MM.1S (cell line): ENCODE data around the gene BANP.
"Not testable (repeated sequence)": the region's sequence is repeated elsewhere in the genome, so short reads cannot be mapped to it uniquely, and the experiment has no call there.

ENCODE experiments used
- DNase-seq: peaks from one replicate; pipeline ENCODE4 v3.0.0-alpha.2; 2015
- H2AFZ ChIP-seq: fragments of 300-600 bp; sonication (generic); 2 replicates; pipeline ENCODE4 v1.6.0; 2016; ENCODE audit warnings: antibody characterized with exemption, low read length
- H3F3A ChIP-seq: fragments of 300-600 bp; sonication (generic); 2 replicates; pipeline ENCODE4 v1.6.1; 2016; ENCODE audit warnings: mild to moderate bottlenecking, antibody characterized with exemption, low read length, moderate library complexity, mixed read lengths; ENCODE audit not compliant: insufficient read depth
- H3K27ac ChIP-seq: fragments of 300-600 bp; sonication (generic); 2 replicates; pipeline ENCODE4 v1.5.1; 2016; ENCODE audit warnings: mild to moderate bottlenecking, low read length
- H3K27me3 ChIP-seq: fragments of 300-600 bp; sonication (generic); replicated peaks from 2 replicates; pipeline ENCODE4 v1.6.0; 2016; ENCODE audit warnings: low read length; ENCODE audit not compliant: insufficient read depth
- H3K36me3 ChIP-seq: fragments of 300-600 bp; sonication (generic); replicated peaks from 2 replicates; pipeline ENCODE4 v1.6.1; 2016; ENCODE audit warnings: mild to moderate bottlenecking, low read length, mixed read lengths; ENCODE audit not compliant: insufficient read depth
- H3K4me1 ChIP-seq: fragments of 300-600 bp; sonication (generic); 2 replicates; pipeline ENCODE4 v1.6.1; 2016; ENCODE audit warnings: low read length, mixed read lengths
- H3K4me2 ChIP-seq: fragments of 300-600 bp; sonication (generic); 2 replicates; pipeline ENCODE4 v1.6.0; 2016; ENCODE audit warnings: low read depth, low read length
- H3K4me3 ChIP-seq: fragments of 300-600 bp; sonication (generic); 2 replicates; pipeline ENCODE4 v1.5.1; 2016; ENCODE audit warnings: low read length, mixed read lengths
- H3K79me2 ChIP-seq: fragments of 300-600 bp; sonication (generic); 2 replicates; pipeline ENCODE4 v1.6.1; 2016; ENCODE audit warnings: mixed run types, low read length, mixed read lengths
- H3K9ac ChIP-seq: fragments of 300-600 bp; sonication (generic); 2 replicates; pipeline ENCODE4 v1.6.1; 2016; ENCODE audit warnings: low read length, mixed read lengths
- H3K9me2 ChIP-seq: fragments of 300-600 bp; sonication (generic); replicated peaks from 2 replicates; pipeline ENCODE4 v1.6.1; 2016; ENCODE audit warnings: mild to moderate bottlenecking, low read length, mixed read lengths; ENCODE audit not compliant: insufficient read depth
- H3K9me3 ChIP-seq: fragments of 300-600 bp; sonication (generic); replicated peaks from 2 replicates; pipeline ENCODE4 v1.6.1; 2016; ENCODE audit warnings: mild to moderate bottlenecking, low read length, mixed read lengths; ENCODE audit not compliant: insufficient read depth
- H4K20me1 ChIP-seq: fragments of 300-600 bp; sonication (generic); 2 replicates; pipeline ENCODE4 v1.6.1; 2016; ENCODE audit warnings: mild to moderate bottlenecking, low read length, moderate library complexity, mixed read lengths; ENCODE audit not compliant: insufficient read depth
- EZH2 ChIP-seq: fragments of 300-600 bp; sonication (generic); optimal IDR thresholded peaks from 2 replicates; pipeline ENCODE3; 2017; ENCODE audit warnings: low read depth, mild to moderate bottlenecking, antibody characterized with exemption, low read length, mixed read lengths
- EZH2phosphoT487 ChIP-seq: fragments of 300-600 bp; sonication (generic); IDR thresholded peaks from 2 replicates; pipeline ENCODE4 v1.6.1; 2018; ENCODE audit warnings: antibody characterized with exemption, low read length
- TF ChIP-seq, protein P1 (sequence below): fragments of 300-600 bp; sonication (generic); IDR thresholded peaks from 2 replicates; pipeline ENCODE4 v1.5.1; 2016; ENCODE audit warnings: antibody characterized with exemption, low read length, mixed read lengths

BANP gene

DNA sequence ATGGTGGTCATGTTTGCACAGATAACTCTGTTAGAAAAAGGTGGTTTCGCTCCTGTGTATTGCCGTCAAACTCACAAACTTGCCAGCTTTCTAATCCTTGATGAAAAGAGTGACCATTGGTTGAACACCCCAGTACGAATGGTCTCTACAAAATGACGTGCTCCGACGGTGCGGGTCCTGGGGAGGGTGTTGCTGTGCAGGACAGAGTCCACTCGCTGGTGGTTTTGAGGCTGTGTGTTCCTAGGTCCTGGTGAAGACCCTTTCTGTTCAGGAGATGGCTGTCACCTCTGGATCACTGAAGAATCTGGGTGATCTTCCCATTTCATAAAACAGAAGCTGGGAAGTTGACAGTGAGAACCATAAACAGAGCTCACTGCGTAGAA, 87.3 kb downstream of the BANP start:
- H3K9me3 ChIP-seq, H3K79me2 ChIP-seq, H3K27ac ChIP-seq, H4K20me1 ChIP-seq, H3F3A ChIP-seq, H3K4me3 ChIP-seq, H3K4me1 ChIP-seq, H2AFZ ChIP-seq, H3K4me2 ChIP-seq, H3K9me2 ChIP-seq, DNase-seq, H3K27me3 ChIP-seq, H3K9ac ChIP-seq, H3K36me3 ChIP-seq: not testable (repeated sequence)

DNA sequence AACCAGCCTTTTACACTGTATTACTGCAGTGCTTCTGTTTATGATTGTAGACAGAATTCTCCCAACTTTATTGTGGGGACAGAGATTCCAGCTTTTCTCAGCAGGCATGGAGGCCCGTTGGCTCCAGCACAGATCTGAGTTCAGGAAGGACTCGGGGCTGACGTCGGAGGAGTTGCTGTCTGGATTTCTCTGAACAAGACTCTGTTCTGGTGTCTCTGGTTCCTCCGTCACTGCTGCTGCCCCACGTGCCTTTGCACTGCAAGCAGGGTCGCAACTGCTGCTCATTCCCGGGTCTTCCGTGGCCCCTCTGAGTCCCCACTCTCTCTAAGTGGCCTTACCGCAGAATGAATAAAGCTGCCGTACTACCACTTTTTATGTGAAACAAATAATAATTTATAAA, 88.4 kb downstream of the BANP start:
- no peaks in the 10 kb centered on the region for H3K27me3 ChIP-seq
- H3K36me3 ChIP-seq, result no peaks in the 10 kb centered on the region
- H3K27ac ChIP-seq, result no peak overlapping the region
- H3K9me2 ChIP-seq, result no peaks in the 10 kb centered on the region
- no peak overlapping the region for H3K4me3 ChIP-seq
- no peak overlapping the region for H2AFZ ChIP-seq
- no peaks in the 10 kb centered on the region for H3K9me3 ChIP-seq
- H4K20me1 ChIP-seq, result no peaks in the 10 kb centered on the region
- no peaks in the 10 kb centered on the region for H3K79me2 ChIP-seq
- no peak overlapping the region for H3K9ac ChIP-seq
- H3F3A ChIP-seq, result no peaks in the 10 kb centered on the region
- no peaks in the 10 kb centered on the region for H3K4me1 ChIP-seq
- DNase-seq, result no peak
- no peak overlapping the region for H3K4me2 ChIP-seq
- no peak for TF ChIP-seq EZH2
- no peak for TF ChIP-seq EZH2phosphoT487
- TF ChIP-seq, protein P1, sequence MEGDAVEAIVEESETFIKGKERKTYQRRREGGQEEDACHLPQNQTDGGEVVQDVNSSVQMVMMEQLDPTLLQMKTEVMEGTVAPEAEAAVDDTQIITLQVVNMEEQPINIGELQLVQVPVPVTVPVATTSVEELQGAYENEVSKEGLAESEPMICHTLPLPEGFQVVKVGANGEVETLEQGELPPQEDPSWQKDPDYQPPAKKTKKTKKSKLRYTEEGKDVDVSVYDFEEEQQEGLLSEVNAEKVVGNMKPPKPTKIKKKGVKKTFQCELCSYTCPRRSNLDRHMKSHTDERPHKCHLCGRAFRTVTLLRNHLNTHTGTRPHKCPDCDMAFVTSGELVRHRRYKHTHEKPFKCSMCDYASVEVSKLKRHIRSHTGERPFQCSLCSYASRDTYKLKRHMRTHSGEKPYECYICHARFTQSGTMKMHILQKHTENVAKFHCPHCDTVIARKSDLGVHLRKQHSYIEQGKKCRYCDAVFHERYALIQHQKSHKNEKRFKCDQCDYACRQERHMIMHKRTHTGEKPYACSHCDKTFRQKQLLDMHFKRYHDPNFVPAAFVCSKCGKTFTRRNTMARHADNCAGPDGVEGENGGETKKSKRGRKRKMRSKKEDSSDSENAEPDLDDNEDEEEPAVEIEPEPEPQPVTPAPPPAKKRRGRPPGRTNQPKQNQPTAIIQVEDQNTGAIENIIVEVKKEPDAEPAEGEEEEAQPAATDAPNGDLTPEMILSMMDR, result no peak

- H3K36me3 ChIP-seq, H3K9ac ChIP-seq, H3K4me1 ChIP-seq, H3K4me3 ChIP-seq, H4K20me1 ChIP-seq, H3K27me3 ChIP-seq, H3K79me2 ChIP-seq, H3K27ac ChIP-seq, H3K9me2 ChIP-seq, DNase-seq, H2AFZ ChIP-seq, H3K9me3 ChIP-seq, H3K4me2 ChIP-seq, H3F3A ChIP-seq: not testable (repeated sequence)
Measured at GRCh38 chr16:88040196-88040876, 89.1 kb downstream of the BANP start.

GRCh38 chr16:88040877-88041244, 89.6 kb downstream of the BANP start:
- not testable (repeated sequence) for H3K4me1 ChIP-seq, H3K4me3 ChIP-seq, H3K4me2 ChIP-seq, H3K9me2 ChIP-seq, DNase-seq, H3F3A ChIP-seq, H3K9me3 ChIP-seq, H4K20me1 ChIP-seq, H2AFZ ChIP-seq, H3K27me3 ChIP-seq, H3K79me2 ChIP-seq, H3K27ac ChIP-seq, H3K9ac ChIP-seq, H3K36me3 ChIP-seq

DNA sequence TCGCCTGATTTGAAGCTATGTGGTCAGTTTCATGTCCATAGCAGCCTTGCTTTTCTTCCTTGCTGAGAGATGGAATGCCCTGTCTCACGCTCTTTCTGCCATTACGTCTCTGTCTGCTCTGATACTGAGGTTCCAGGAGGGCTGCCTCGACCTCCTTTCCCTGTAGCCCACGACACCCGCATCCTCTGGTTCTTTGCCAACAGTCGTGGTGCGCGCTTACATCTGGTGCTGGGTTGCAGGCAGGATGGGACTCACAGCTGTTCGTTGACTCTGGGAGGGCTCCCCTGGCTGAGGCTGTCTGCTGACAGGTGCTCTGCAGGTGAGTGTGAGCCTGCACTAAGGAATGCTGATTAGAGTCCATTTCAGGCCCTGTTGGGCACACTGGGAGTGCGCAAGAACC, 90.3 kb downstream of the BANP start:
- H3K9me2 ChIP-seq, H3K4me2 ChIP-seq, H3K79me2 ChIP-seq, H3K27me3 ChIP-seq, H3K4me3 ChIP-seq, H3K36me3 ChIP-seq, DNase-seq, H3K9me3 ChIP-seq, H2AFZ ChIP-seq, H3F3A ChIP-seq, H4K20me1 ChIP-seq, H3K27ac ChIP-seq, H3K4me1 ChIP-seq, H3K9ac ChIP-seq: not testable (repeated sequence)

DNA sequence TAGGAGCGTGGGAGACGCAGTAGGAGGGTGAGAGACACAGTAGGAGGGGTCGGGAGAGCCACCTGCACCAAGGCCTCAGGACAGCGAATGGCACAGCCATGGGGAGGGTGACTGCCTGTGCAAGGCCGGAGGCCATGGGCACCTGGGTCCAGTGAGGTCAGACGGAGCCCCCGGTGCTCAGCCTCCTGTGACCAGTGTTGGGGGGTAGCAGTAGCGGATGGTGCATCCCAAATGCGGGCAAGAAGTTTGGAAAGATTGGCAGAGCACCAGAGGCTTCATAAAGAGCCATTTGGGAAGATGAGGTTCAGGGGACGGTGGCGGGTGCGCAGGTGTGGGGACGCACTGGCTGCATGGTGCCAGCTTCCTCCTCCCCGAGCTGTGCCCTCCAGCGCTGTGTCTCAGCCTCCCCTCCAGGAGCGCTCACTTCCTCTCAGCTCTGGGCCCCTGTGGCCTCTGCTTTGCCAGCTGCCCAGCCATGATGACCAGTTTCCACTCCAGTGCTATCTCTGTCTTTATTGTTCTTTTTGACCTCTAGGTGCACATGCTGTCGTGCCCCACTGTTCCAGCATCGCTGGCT, 90.8 kb downstream of the BANP start:
- DNase-seq, H3F3A ChIP-seq, H3K9me2 ChIP-seq, H3K79me2 ChIP-seq, H3K4me3 ChIP-seq, H3K4me1 ChIP-seq, H3K9ac ChIP-seq, H2AFZ ChIP-seq, H3K36me3 ChIP-seq, H3K4me2 ChIP-seq, H4K20me1 ChIP-seq, H3K9me3 ChIP-seq, H3K27ac ChIP-seq, H3K27me3 ChIP-seq: not testable (repeated sequence)

DNA sequence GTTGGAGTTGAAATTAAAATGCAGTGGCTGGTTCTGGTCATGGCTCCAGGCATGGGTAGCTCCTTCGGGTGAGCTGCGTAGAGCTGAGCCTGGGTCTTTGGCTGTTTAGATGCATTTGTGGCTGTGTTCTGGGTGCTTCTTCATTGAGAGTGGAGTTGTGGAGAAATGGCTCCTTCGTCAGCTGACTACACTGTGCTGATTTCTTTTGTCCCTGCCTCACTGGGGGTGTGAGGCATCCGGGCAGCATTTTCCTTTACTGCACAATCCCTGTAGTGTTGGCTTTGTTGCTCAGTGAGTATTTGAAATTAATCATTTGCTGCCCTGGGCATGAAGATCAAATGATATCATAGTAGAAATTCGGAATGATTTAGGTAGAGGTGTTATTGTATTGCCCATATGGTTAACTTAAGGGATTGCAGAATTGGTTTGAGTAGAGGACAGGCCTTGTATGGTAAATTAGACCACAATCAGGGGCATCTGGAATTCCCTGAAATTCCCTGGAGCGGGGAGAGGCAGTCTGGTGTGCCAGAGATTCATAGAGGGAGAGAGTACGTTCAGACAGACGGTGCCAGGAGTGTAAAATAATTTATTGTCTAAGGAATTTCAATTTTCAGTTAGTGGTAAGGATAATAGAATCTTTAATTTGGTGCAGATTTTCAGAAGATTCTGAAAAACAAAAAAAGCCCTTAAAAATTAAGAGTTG, 92.1 kb downstream of the BANP start:
- not testable (repeated sequence) for H3K4me3 ChIP-seq, H2AFZ ChIP-seq, H3K4me2 ChIP-seq, H4K20me1 ChIP-seq, H3K36me3 ChIP-seq, H3K27ac ChIP-seq, DNase-seq, H3K79me2 ChIP-seq, H3K9ac ChIP-seq, H3K9me2 ChIP-seq, H3F3A ChIP-seq, H3K9me3 ChIP-seq, H3K27me3 ChIP-seq, H3K4me1 ChIP-seq
